ENCODE results near the gene BUB3. TPM values are rescaled to one million over a fixed set of nuclear protein-coding genes. Genes with fewer than 3 reads are reported as not detected.

The BUB3 gene
- total and polyA plus RNA-seq, 2 of the 4 experiments (the other 2 are of a cell fraction), result 215 to 384 TPM

DNA sequence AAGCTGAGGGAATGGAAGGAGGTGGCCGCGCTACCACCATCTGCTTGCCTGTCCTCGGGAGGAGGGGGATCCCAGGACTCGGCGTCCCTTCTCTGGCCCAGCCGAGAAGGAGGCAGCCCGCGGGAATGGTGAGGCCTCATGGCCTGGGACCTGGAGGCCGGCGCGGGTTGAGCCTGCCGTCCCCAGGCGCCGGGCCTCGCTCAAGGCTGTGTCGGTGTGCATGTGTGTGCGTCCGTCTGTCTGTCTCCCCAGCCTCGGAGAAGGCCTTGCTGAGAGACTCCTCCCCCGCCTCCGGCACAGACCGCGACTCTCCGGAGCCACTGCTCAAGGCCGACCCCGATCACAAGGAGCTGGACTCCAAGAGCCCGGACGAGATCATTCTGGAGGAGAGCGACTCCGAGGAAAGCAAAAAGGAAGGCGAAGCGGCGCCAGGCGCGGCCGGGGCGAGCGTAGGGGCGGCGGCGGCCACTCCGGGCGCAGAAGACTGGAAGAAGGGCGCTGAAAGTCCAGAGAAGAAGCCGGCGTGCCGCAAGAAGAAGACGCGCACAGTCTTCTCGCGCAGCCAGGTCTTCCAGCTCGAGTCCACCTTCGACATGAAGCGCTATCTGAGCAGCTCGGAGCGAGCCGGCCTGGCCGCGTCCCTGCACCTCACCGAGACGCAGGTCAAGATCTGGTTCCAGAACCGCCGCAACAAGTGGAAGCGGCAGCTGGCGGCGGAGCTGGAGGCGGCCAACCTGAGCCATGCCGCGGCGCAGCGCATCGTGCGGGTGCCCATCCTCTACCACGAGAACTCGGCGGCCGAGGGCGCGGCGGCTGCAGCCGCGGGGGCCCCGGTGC lies 17.2 kb upstream of the BUB3 start (continued):
- TF ChIP-seq CHD1 (IDR thresholded peaks at IDR 0.05; ENCODE audit: low read depth, low read length), result no peak

DNA sequence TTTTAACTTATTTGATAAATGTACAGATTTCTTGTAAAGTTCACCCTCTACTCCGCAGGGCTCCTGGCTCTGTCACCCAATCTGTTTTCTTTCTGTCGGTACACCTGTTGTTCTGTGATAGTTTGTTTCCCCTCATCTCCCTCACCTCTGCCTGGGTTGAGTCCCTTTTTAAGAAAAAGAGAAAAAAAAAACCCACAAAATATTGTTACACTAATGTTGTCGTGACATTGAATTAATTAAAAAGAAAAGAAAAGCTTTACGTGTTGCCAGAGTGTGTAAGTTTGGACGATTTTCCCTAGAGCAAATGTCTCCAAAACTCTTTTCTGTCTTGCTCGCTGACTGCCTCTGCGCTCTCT lies 15.1 kb upstream of the BUB3 start:
- Histone ChIP-seq H3K4me1 (ENCODE audit: control insufficient read depth, insufficient read depth, low read length) (peaks cover 2% of the 10 kb centered on the region; the same call in 1 of the 2 replicates), H2AK9ac (replicated peaks; ENCODE audit: low read depth, low read length, poor library complexity) (no peak overlapping the region), H3K27me3 (ENCODE audit: control insufficient read depth, insufficient read depth, low read length) (peaks cover 98% of the 10 kb centered on the region), H3K4ac (ENCODE audit: low read depth, low read length) (no peak overlapping the region), H4K91ac (ENCODE audit: insufficient read depth, low read depth, low read length) (no peak overlapping the region), H3K27ac (ENCODE audit: insufficient read depth, low read length) (no peak overlapping the region), H3K14ac (replicated peaks; ENCODE audit: low read depth, low read length) (no peak overlapping the region), H2BK15ac (ENCODE audit: low read depth, low read length) (no peak overlapping the region), H4K5ac (ENCODE audit: low read depth, low read length) (no peak overlapping the region), H2BK5ac (ENCODE audit: low read depth, low read length, poor library complexity, severe bottlenecking) (no peak overlapping the region), H3K79me1 (ENCODE audit: low read depth in 1 of 2, low read length in 2 of 2) (no peaks in the 10 kb centered on the region), H4K8ac (ENCODE audit: low read depth in 2 of 2, low read length in 2 of 2) (no peak overlapping the region), H3K4me3 (ENCODE audit: insufficient read depth, low read depth, low read length) (no peak overlapping the region), H4K20me1 (ENCODE audit: insufficient read depth, low read length) (0 out of 2 replicates have a peak, but pooled peaks cover 3% of the 10 kb centered on the region), H3K9me3 (ENCODE audit: control insufficient read depth, insufficient read depth, low read length) (peaks cover 4% of the 10 kb centered on the region), H3K36me3 (ENCODE audit: control insufficient read depth, insufficient read depth, low read length) (no peaks in the 10 kb centered on the region), H2AFZ (replicated peaks; ENCODE audit: low read length, poor library complexity) (peak overlapping the region; percentile 36), H2AK5ac (ENCODE audit: low read depth, low read length) (no peak overlapping the region), H2BK20ac (ENCODE audit: low read depth, low read length) (no peak overlapping the region), H3K9me1 (ENCODE audit: insufficient read depth, low read length) (no peaks in the 10 kb centered on the region), H3K4me2 (ENCODE audit: low read depth, low read length) (no peak overlapping the region; the same call in 1 of the 2 replicates), H3K23ac (ENCODE audit: low read depth, low read length) (no peak overlapping the region), H3K56ac (ENCODE audit: extremely low read depth, insufficient read depth, low read length) (no peak overlapping the region), H2BK120ac (ENCODE audit: low read depth, low read length) (no peak overlapping the region), H3K18ac (ENCODE audit: low read depth, low read length) (no peak overlapping the region), H3K9ac (ENCODE audit: low read depth, low read length) (no peak overlapping the region)
- ChIA-PET POLR2A (ENCODE audit: unreplicated experiment) (no interaction called here), CTCF (no interaction called here)
- no CpG with 5 or more reads among the region's 7 CpGs for WGBS, 2 experiments (ENCODE audit: extremely low coverage in 2 of 2, insufficient read length in 1 of 2)
- in situ Hi-C loops (cut with MboI; ENCODE audit: low sequenced_read_pairs) (loop anchor here (10.0 to 25.0 kb wide), 2 partner anchors 826 to 1248 kb away; no protein-coding TSS in a partner anchor), dilution Hi-C loops (cut with HindIII; ENCODE audit: low sequenced_read_pairs, unreplicated experiment) (no loop called here), intact Hi-C loops (cut with micrococcal nuclease) (no loop called here)
- ATAC-seq (ENCODE audit: low read depth) (no peak), DNase-seq (no peak)
- TF ChIP-seq, protein P1, sequence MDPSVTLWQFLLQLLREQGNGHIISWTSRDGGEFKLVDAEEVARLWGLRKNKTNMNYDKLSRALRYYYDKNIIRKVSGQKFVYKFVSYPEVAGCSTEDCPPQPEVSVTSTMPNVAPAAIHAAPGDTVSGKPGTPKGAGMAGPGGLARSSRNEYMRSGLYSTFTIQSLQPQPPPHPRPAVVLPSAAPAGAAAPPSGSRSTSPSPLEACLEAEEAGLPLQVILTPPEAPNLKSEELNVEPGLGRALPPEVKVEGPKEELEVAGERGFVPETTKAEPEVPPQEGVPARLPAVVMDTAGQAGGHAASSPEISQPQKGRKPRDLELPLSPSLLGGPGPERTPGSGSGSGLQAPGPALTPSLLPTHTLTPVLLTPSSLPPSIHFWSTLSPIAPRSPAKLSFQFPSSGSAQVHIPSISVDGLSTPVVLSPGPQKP (IDR thresholded peaks at IDR 0.05; ENCODE audit: borderline replicate concordance, low read depth, low read length), result no peak
- TF ChIP-seq FOS (IDR thresholded peaks at IDR 0.05; ENCODE audit: low read depth, low read length) (no peak), MAFK (IDR thresholded peaks at IDR 0.05; ENCODE audit: low read depth, low read length) (no peak), RAD21 (IDR thresholded peaks at IDR 0.05; ENCODE audit: low read length) (no peak), POLR2A (IDR thresholded peaks at IDR 0.05; ENCODE audit: low read depth, low read length) (no peak), CHD1 (IDR thresholded peaks at IDR 0.05; ENCODE audit: low read depth, low read length) (no peak), NFE2L2 (IDR thresholded peaks at IDR 0.05; ENCODE audit: low read depth, low read length) (no peak), SMC3 (IDR thresholded peaks at IDR 0.05; ENCODE audit: low read depth, low read length) (no peak)
- BruUV-seq (replicated peaks), result no TSS peak

Data from IMR-90 (cell line).